ENCODE results near the gene PLEKHM3. TPM values are rescaled to one million over a fixed set of nuclear protein-coding genes. Genes with fewer than 3 reads are reported as not detected.

The PLEKHM3 gene
- total and polyA plus RNA-seq, 2 of the 13 experiments (the other 11 are each of a cell fraction or from before 2014, with no cell fraction given), result 4.5 to 4.7 TPM

DNA sequence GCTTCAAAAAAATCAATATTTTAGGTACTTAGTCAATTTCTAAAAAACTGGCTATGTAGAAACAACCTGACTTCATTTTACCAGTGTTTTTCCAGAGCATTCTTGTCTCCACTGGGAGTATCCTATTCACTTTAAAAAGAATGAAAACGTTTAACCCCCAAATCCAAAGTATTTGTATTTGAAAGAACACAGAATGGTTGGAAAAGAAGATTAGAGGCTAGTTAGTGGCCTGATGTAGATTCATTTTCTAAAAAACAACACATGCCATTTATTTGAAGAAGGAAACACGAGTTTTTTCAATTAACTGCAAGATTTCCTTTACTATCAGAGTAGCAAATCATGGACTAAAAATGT lies 74.6 kb downstream of the PLEKHM3 start (continued):
- TF ChIP-seq PCBP2 (optimal IDR thresholded peaks at IDR 0.05; ENCODE audit: low read depth, low read length, poor library complexity, severe bottlenecking) (no peak), ZNF160 (CRISPR knock-in tag; IDR thresholded peaks at IDR 0.05) (no peak), PHF21A (CRISPR knock-in tag; IDR thresholded peaks at IDR 0.05) (no peak), ZNF382 (CRISPR knock-in tag; IDR thresholded peaks at IDR 0.05; ENCODE audit: borderline replicate concordance) (no peak), MTF2 (CRISPR knock-in tag; IDR thresholded peaks at IDR 0.05; ENCODE audit: borderline replicate concordance) (no peak), HDAC6 (IDR thresholded peaks at IDR 0.05; ENCODE audit: low read depth, low read length) (no peak)

DNA sequence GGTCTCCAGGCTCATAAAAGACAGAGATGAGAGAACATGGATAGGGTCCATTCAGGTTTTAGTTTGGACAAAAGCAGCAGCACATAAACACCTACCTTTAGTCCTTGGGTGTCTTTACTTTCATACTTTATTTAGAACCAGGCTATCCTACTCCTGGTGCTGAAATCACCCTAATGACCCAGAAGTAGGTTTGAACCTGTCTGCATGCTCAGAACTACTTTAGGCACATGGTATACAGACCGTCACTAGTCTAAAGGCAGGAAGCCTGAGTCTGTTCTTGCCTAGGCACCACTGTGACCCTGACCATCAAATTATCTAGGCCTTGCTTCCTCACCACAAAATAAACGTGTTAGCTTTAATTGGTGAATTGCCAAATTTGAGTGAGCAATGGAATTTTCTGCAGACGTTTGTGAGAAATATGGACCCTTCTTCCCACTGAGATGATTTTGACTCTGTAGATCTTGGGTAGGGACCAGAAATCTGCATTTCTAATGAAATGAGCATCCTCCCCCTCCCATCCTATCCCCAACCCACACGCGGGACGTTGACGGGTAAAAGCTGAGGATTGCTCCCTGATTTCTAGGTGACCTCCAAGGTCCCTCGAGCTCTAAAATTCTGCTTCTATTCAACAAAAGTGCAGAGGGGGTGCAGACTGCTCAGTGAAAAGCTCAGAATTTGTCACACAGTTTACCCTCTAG lies 75.1 kb downstream of the PLEKHM3 start:
- TF ChIP-seq, protein P1, sequence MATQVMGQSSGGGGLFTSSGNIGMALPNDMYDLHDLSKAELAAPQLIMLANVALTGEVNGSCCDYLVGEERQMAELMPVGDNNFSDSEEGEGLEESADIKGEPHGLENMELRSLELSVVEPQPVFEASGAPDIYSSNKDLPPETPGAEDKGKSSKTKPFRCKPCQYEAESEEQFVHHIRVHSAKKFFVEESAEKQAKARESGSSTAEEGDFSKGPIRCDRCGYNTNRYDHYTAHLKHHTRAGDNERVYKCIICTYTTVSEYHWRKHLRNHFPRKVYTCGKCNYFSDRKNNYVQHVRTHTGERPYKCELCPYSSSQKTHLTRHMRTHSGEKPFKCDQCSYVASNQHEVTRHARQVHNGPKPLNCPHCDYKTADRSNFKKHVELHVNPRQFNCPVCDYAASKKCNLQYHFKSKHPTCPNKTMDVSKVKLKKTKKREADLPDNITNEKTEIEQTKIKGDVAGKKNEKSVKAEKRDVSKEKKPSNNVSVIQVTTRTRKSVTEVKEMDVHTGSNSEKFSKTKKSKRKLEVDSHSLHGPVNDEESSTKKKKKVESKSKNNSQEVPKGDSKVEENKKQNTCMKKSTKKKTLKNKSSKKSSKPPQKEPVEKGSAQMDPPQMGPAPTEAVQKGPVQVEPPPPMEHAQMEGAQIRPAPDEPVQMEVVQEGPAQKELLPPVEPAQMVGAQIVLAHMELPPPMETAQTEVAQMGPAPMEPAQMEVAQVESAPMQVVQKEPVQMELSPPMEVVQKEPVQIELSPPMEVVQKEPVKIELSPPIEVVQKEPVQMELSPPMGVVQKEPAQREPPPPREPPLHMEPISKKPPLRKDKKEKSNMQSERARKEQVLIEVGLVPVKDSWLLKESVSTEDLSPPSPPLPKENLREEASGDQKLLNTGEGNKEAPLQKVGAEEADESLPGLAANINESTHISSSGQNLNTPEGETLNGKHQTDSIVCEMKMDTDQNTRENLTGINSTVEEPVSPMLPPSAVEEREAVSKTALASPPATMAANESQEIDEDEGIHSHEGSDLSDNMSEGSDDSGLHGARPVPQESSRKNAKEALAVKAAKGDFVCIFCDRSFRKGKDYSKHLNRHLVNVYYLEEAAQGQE (IDR thresholded peaks at IDR 0.05; ENCODE audit: borderline replicate concordance in 1 of 2, low read depth in 1 of 2, low read length in 2 of 2), result peak in 1 of 2 experiments; percentile 69; a peak in 1 of 4 replicates
- no peak for TF ChIP-seq STAT5B (CRISPR knock-in tag; IDR thresholded peaks at IDR 0.05)
- Histone ChIP-seq H3K27me3 (ENCODE audit: control insufficient read depth in 1 of 2, insufficient read depth in 2 of 2, low read length in 2 of 2) (no peaks in the 10 kb centered on the region), H3K36me3 (replicated peaks in 1 of 2; ENCODE audit: control insufficient read depth in 1 of 2, insufficient read depth in 2 of 2, low read length in 2 of 2) (peaks cover 0 to 1% of the 10 kb centered on the region in 2 experiments; a peak in 1 of 5 replicates), H3K4me3 (replicated peaks in 1 of 3; ENCODE audit: insufficient read depth in 1 of 3, low read depth in 2 of 3, low read length in 3 of 3) (no peak overlapping the region), H3K79me2 (ENCODE audit: insufficient read depth, low read length) (no peaks in the 10 kb centered on the region), H2AFZ (ENCODE audit: low read length) (no peak overlapping the region), H3K9ac (ENCODE audit: insufficient read depth, low read depth, low read length) (no peak overlapping the region), H3K4me1 (ENCODE audit: insufficient read depth, low read length) (peaks cover 44% of the 10 kb centered on the region), H4K20me1 (ENCODE audit: insufficient read depth, low read length) (no peaks in the 10 kb centered on the region), H3K27ac (ENCODE audit: extremely low read length, insufficient read depth, low read length) (no peak overlapping the region), H3K9me3 (ENCODE audit: low read length) (no peaks in the 10 kb centered on the region), H3K4me2 (ENCODE audit: low read depth, low read length) (no peak overlapping the region)
- ATAC-seq (peak; percentile 53), FAIRE-seq (no peak), DNase-seq (ENCODE audit: low spot score) (no peak)
- ChIA-PET POLR2A (no interaction called here), CTCF (ENCODE audit: low intra/inter-chr PET ratio, low total read pairs) (no interaction called here)
- BruUV-seq (replicated peaks), result no TSS peak
- WGBS (ENCODE audit: low lambda C conversion rate), result 91% methylated on average over 8 of the region's 8 CpGs
- in situ Hi-C loops (cut with HindIII; ENCODE audit: extremely low pct_ligation_motif_present, low pct_unique_long_range_greater_than_20kb), result no loop called here
- intact Hi-C loops (cut with micrococcal nuclease; ENCODE audit: unreplicated experiment), result no loop called here

All from HepG2 (cell line).